Measurements from ENCODE around the gene TPRA1. TPM values are rescaled to one million over a fixed set of nuclear protein-coding genes. Genes with fewer than 3 reads are reported as not detected.
"Not testable (repeated sequence)": the region's sequence is repeated elsewhere in the genome, so short reads cannot be mapped to it uniquely, and the experiment has no call there.

Gene TPRA1
- total RNA-seq, 1 donor from 2014 or later, result 14.1 TPM

DNA sequence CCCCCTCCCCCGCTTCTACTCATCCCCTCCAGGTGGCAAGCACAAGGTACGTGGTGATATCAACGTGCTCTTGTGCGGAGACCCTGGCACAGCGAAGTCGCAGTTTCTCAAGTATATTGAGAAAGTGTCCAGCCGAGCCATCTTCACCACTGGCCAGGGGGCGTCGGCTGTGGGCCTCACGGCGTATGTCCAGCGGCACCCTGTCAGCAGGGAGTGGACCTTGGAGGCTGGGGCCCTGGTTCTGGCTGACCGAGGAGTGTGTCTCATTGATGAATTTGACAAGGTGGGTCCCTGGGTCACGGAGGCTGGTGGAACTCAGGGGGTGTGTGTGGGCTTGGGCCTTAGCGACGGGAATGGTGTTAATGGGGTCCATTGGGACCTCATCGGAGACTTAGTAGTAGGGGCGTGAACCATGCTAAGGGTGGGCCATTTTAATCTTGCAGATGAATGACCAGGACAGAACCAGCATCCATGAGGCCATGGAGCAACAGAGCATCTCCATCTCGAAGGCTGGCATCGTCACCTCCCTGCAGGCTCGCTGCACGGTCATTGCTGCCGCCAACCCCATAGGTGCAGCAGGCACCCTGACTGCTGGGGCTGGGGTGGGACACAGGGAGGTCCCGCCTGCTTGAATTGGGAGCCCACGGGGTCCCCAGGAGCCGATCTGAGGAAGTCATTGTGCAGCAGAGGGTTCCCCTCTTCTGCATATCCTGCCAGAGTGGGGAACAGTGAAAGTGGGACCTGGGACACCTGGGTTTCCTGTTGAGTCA lies 26.5 kb upstream of the TPRA1 start:
- no peak for DNase-seq

- DNase-seq, result no peak
Observed at GRCh38 chr3:127615631-127616305, 25.2 kb upstream of the TPRA1 start.

DNA sequence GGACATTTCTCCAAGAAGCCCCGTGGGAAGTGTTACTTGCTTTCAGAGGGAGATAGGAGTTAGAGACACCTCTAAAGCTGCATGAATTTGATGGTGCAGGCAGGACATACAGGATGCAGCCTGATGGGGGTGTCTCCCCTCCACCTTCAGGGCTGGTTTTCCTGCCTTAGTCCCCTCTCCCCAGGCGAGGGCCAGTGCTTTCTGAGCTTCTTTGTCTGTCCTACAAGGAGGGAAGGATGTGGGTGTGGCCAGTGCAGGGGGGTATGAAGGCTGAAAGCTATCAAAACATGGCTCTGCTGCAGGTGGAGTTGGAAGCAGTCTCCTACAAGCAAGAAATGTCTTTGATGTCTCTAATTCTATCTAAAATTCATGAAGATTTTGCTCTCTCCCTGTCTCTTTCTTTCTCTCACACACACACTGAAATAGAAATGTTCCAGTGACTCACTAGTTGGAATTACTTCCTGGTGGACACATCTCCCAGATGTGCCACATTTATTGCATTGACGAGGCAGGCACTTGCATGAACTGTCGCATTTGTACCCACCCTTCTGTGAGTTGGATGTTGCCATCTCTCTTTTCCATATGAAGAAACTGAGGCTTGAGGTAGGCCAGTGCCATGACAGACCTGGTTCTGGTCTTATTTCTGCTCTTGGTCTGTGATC lies 24.5 kb upstream of the TPRA1 start:
- no peak for DNase-seq

GRCh38 chr3:127613406-127613805 lies 22.9 kb upstream of the TPRA1 start:
- no peak for DNase-seq

DNA sequence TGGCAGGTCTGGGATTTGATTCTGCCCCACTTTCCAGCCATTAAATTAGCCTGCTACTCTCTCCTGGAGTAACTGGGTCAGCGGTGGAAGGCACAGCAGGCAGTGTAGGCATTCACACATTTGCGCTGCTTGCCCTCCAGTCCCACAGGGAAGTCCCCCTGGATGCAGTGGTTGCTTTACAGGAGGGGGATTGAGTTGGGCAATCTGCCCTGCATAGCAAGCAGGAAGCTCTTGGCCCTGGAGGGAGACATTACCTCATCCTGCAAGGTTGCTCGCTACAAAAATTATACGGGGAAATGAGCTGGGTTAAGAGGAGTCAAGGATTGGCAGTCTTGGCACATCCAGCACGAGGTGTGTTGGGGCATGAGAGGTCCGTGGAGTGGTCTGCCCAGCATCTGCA lies 22.4 kb upstream of the TPRA1 start:
- no peak for DNase-seq

DNA sequence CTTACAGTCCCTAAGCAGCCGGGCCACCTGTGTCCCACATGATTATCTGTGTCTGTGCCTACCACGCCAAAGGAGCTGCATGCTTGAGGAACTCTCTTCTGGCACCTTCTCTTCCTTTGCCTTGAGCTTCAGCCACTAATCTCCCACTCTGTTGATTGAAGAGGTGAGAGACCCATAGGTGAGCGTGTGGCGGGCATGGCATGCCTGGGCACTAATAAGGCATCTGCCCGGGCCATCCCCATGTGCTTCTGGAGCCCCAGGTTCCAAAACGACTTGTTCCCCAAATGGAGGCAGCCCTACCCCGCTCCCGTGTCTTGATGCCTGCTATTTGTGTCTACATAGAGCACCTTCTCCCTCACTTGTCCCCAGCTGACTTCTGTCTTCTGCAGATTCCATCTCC lies 20.7 kb upstream of the TPRA1 start:
- no peak for DNase-seq

GRCh38 chr3:127610105-127610504 lies 19.6 kb upstream of the TPRA1 start:
- DNase-seq, result no peak

GRCh38 chr3:127608362-127608718 lies 17.8 kb upstream of the TPRA1 start:
- DNase-seq, result peak; percentile 52

DNA sequence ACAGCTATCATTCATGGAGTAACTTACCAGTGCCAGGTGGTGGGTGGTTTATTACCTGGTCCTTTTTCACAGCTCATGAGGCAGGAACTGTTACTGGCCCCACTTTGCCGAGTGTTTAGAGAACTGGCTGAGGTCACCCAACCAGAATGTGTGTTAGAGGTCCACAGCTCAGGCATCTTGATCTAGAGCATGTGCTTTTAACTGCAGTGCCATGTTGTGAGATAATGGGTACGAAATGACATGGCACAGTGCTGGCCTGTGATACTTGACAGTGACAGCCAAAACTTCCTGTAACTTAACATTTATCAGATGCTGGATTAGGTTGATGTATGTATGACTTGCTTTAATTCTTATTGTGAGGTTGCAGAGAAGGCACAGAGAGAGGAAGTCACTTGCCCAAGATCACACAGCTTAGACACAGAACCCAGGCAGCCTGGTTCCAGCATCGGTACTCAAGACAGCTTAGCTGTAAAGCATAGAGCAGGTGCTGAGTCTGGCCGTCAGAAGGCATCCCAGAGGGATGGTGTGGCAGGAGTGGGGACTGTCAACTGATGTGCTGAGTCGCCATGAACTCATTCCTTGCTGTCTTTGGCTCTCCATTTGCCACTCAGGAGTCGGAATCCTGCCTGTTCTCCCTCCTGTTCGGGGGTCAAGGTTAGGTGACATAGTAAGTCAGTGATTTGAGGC lies 17.3 kb upstream of the TPRA1 start:
- DNase-seq, result no peak

DNA sequence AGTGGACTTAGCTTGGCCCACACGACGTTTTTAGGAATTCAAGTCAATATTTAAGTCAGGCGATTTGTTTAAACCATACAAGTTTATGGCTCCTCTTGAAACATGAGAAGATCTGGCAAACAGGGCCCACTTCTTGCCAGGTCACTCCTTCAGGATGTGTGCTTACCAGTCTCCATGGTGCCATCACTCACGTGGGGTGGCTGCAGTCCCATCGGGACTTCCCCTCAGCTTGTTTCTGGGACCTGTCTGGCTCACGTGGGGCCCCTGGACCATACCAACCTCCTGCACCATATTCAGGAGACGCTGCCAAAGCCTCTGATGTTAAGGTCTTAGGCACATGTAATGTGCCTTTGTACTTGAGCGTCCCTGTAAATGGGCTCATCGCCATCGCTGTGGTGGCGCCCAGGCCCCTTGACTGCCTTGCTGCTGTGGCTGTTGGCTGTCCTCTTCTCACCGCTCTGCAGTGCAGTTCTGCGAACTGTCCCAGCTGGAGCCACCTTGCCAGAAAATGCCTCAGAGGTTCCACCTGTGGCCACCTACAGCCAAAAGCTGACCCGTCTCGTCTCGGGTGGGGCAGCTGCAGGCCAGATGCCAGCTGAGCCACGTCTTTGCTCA lies 16.6 kb upstream of the TPRA1 start:
- no peak for DNase-seq

- DNase-seq, result no peak
Observed at GRCh38 chr3:127606086-127606805, 15.7 kb upstream of the TPRA1 start.

DNA sequence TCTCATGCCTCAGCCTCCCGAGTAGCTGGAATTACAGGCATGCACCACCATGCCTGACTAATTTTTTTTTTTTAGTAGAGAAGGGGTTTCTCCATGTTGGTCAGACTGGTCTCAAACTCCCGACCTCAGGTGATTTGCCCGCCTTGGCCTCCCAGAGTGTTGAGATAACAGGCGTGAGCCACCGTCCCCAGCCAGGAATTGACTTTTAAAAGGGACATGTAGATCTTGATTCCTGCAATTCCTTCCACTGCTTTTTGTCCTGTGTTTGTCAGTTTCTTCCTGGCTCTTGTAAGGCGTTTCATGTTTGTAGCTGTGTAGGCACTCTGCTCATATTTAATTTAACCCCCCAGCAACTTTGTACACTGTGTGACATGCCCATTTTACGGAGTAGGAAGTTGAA lies 15.0 kb upstream of the TPRA1 start:
- DNase-seq, result not testable (repeated sequence)

GRCh38 chr3:127604546-127605165 lies 14.1 kb upstream of the TPRA1 start:
- DNase-seq, result no peak

DNA sequence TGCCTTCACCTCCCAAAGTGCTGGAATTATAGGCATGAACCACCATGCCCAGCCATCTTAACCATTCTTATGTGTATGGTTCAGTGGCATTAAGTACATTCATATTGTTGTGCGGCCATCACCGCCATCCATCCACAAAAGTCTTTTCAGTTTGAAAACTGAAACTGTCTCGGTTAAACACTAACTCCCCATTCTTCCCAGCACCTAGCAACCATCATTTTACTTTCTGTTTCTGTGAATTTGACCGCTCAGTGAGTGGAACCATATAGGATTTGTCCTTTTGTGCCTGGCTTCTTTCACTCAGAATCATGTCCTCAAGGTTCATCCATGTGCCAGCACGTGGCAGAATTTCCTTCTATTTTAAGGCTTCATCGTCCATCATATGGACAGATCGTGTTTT lies 13.5 kb upstream of the TPRA1 start:
- no peak for DNase-seq

- DNase-seq, result no peak
Observed at GRCh38 chr3:127600749-127601456, 10.4 kb upstream of the TPRA1 start.

DNA sequence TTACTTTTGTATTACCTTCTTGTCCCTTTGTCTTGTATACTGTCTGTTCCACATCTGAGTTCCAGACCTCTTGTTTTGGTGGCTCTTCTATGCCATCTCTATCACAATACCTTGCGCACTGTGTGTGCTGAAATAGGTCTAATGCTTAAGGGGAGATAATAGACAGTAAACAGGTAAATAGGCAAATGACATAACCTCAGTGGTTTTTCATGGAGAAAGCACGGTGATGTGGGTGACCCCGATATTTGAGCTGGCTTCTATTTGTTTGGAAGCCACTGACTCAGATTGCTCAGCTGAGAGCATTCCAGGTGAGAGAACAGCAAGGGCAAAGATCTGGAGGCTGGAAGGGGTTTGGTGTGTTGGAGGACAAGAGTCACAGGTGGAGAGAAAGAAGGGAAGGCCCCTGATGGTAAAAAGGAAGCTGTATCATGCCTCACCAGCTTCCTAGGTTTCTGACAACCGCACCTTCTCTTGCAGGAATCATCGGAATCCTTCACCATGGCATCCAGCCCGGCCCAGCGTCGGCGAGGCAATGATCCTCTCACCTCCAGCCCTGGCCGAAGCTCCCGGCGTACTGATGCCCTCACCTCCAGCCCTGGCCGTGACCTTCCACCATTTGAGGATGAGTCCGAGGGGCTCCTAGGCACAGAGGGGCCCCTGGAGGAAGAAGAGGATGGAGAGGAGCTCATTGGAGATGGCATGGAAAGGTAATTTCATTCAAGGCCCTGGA lies 8.5 kb upstream of the TPRA1 start:
- peak; percentile 7 for DNase-seq

- no peak for DNase-seq
Observed at GRCh38 chr3:127597020-127597771, 6.7 kb upstream of the TPRA1 start.

- DNase-seq, result no peak
Observed at GRCh38 chr3:127595303-127595702, 4.8 kb upstream of the TPRA1 start.

DNA sequence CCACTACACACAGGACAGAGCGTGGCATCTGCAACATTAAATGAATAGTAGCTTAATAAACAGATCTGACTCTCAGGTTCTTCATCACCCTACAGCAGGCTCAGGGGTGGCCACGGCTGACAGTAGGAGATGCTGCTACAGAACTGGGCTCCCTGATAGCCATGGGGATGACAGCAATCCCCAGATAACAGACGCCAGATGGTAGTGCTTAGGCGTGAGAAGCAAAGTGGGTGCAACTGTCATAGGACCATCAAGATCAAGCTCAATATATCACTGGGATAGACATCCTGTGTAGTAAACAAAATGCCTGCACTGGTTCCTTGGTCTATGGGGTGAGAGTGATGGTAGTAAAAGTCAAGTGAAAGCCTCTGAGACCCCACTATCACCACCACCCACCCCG lies 2.6 kb upstream of the TPRA1 start:
- DNase-seq, result no peak
